ENCODE measurements around the gene MZF1.
"Not testable (repeated sequence)": the region's sequence is repeated elsewhere in the genome, so short reads cannot be mapped to it uniquely, and the experiment has no call there.

Gene MZF1

DNA sequence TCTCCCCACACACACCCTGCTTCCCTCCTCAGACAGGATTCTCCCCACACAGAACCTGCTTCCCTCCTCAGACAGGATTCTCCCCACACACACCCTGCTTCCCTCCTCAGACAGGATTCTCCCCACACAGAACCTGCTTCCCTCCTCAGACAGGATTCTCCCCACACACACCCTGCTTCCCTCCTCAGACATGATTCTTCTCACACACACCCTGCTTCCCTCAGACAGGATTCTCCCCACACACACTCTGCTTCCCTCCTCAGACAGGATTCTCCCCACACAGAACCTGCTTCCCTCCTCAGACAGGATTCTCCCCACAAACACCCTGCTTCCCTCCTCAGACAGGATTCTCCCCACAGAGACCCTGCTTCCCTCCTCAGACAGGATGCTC is 34.0 kb downstream of the MZF1 start:
- DNase-seq (ENCODE audit: low read depth) = not testable (repeated sequence)

- DNase-seq (ENCODE audit: low read depth) = no peak
These were observed 34.6 kb downstream of the MZF1 start for GRCh38 chr19:58538257-58539168.

DNA sequence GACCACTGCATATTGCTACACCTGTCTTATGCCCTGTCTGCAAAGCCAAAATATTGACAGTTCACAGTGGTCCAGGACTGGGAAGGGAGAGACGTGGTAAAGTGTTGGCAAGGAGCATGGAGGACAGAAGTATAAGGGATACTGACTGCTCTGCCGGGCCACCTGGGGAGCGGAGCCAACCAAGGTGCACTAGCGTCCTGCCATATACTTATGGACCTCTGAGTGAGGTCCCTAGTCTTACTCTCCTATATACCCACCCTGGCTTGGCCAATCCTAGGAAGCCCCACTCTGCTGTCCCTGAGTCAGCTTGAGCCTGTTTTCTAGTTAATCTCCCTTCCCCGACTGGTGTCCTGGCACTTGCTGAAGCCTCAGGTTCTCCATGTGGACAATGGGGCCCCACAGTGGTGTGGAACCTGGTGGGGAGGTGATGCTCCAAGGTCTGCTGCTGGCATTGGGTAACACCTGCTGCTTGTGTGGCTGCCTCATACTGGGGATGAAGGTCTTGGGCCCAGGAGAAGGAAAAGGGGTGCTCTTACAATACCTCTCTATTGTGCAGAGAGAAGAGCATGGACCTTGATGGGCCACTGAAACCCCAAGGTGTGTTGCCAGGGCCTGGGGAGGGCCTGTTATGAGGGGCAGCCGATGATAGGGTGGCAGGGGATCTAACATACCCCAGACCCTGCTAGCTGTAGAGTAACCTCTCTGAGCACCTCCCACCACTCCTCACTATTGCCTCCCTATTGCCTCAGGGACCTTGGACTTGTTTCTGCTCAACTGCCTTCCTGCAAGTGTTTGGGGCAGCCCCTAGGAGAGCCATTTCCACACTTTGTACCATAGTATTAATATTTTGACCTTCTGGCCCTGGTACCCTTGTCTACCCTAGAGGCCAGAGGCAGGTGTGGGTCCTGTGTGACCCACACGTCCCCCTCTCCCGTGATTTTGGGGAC is 36.0 kb downstream of the MZF1 start:
- DNase-seq (ENCODE audit: low read depth) = no peak

GRCh38 chr19:58535857-58536256 is 37.3 kb downstream of the MZF1 start:
- no peak for DNase-seq (ENCODE audit: low read depth)

DNA sequence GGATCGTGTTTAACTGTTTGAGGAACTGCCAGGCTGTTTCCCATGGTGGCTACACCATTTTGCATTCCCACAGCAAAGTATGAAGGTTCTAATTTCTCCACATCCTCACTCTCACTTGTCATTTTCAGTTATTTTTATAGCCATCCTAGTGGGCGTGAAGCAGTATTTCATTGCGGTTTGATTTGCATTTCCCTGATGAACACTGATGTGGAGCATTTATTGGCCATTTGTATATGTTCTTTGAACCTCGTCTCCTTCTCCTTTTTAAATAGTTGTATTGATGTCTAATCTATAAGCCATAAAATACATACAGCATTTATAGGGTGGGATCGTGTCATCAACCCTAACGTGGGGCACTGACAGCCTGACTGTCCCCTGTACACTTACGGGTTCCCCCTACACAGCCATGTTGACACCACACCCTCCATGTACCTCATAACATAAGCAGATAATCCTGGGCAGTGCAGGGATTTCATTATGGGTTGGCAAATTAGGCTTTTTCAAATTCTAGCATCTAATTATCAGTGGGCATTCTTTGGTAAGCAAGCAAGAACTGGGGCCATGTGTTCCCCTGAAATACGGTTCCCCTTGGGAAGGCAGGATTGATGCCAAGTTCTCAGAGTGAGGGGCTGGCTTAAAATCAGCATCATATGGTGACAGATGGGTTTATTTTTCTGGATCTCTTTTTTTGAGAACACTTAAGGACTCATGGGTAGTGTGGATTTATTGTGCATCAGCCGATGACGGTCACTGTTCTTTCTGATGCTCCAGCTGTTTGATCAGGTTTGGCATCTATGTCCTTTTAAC is 41.9 kb downstream of the MZF1 start:
- DNase-seq (ENCODE audit: low read depth) = no peak

DNA sequence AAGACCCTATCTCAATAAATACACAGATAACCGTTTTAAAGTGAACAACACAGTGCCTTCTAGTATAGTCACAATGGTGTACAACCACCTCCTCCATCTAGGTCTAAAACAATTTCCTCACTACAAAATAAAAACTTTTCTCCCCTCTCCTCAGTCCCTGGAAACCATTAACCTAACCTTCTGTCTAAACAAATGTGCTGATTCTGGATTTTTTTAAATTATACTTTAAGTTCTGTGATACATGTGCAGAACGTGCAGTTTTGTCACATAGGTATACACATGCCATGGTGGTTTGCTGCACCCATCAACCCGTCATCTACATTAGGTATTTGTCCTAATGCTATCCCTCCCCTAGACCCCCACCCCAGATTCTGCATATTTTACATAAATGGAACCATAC is 43.7 kb downstream of the MZF1 start:
- DNase-seq (ENCODE audit: low read depth) = no peak

DNA sequence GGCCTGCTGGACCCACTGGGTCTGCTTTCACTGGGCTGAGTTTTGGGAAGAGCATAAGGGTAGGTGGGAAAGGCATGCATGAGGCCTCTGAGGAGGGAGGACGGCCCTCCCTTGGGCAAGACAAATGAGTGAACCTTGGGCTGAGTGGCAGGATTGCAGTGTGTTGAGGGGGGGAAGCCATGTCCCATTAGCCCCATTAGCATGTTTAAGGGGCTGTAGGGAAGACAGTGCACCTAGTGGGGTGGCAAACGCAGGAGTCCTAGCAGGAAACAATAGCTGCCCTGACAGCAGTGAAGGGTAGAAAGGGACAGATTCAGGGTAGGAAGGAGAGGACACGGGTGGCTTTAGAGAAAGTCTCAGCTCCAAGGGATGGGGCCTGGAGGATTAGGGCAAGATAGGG is 50.4 kb downstream of the MZF1 start:
- no peak for DNase-seq (ENCODE audit: low read depth)

- no peak for DNase-seq (ENCODE audit: low read depth)
These were observed 51.5 kb downstream of the MZF1 start for GRCh38 chr19:58521651-58522050.

GRCh38 chr19:58520257-58520599 is 52.9 kb downstream of the MZF1 start:
- no peak for DNase-seq (ENCODE audit: low read depth)

DNA sequence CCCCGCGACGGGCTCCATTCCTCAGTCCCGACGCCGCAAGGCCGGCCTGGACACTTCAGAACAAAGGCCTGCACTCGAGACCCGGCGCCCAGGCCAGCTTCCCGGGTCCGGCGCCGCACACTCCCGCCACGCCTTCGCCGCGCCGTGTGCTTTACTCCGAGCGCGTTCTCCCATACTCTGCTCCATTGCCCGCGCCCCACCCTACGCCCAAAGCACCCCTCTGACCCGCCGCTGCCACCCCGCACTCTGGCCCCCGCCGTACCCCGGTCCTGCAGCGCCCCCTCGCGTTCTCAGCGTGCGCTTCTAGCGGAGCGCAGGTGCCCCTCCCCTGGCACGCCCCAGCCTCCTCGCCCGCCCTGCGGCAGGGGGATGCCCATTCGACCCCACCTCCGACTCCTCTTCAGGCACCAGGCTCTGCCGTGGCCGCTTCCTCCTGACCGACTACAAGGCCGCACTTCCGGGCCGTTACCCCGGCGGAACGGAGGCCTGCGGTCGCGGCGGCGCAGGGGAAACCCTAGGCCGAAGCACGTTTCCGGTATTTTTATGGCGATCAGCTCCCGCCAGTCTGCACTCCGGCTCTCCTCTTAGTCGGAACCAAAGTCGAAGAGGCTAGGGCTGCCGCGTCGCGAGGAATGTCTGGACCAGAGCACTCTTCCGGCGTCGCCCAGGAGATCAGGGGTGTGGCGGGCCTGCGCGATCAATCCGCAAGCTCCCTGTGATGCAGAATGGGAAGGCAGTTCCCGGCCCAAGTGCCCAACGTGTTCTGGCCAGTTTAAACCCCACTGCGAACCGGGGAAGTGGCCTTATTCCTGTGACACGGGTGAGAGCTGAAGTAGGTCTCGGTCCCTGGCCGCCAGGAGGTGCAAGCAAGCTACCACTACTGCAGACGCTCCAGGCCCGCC is 53.5 kb downstream of the MZF1 start, which contains the start of gene ZBTB45:
TSS of gene ZBTB45 (minus strand) at position 456 of the 902 bp plus-strand sequence. CDS start 2,137 bp downstream, outside the sequence.
- peak; percentile 85 for DNase-seq (ENCODE audit: low read depth)

GRCh38 chr19:58519087-58519354 is 54.1 kb downstream of the MZF1 start:
- peak; percentile 23 for DNase-seq (ENCODE audit: low read depth)

GRCh38 chr19:58518256-58519086 is 54.7 kb downstream of the MZF1 start:
- DNase-seq (ENCODE audit: low read depth) = no peak

- no peak for DNase-seq (ENCODE audit: low read depth)
These were observed 55.9 kb downstream of the MZF1 start for GRCh38 chr19:58516964-58517833.

DNA sequence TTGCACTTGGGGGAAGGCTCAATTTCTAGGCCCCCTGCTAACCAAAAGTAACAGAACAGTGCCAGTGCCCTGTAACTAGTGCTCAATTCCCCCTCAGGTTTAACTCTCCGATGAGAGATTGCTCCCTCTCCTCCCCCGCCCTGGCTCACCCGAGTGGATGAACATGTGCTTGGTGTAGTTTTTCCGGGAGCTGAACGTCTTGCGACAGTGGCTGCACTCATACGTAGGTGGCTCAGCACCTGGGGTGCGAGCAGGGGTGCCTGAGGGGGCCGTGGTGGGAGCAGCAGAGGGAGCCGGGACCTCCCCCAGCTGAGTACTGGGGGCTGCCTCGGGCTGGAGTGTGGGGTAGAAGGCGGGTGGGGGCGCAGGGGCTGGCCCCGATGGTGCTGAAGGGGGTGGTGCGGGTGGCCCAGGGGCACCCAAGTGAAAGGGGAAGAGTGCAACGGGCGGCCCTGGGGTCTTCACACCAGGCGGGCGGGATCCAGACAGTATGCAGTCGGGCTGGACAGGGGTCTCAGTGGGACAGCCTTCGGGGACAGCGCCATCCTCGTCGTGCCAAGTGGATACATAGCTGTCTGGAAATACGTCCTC is 56.8 kb downstream of the MZF1 start:
- DNase-seq (ENCODE audit: low read depth) = no peak

DNA sequence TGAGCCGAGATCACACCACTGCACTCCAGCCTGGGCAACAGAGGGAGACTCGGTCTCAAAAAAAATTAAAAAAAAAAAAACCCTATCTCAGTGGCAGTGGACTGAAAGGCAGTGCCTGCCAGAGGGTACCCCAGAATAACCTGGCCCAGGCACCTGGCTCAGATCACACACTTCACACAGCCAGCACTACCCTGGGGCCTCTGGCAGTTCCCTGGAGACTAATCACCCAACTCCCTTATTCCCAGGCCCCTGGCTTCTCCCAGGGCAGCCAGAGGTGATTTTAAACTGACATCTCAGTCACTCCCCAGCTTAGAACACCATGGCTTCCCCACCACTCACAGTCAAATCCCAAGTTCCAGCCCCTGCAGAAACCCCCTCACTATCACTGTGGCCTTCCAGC is 57.9 kb downstream of the MZF1 start:
- no peak for DNase-seq (ENCODE audit: low read depth)

DNA sequence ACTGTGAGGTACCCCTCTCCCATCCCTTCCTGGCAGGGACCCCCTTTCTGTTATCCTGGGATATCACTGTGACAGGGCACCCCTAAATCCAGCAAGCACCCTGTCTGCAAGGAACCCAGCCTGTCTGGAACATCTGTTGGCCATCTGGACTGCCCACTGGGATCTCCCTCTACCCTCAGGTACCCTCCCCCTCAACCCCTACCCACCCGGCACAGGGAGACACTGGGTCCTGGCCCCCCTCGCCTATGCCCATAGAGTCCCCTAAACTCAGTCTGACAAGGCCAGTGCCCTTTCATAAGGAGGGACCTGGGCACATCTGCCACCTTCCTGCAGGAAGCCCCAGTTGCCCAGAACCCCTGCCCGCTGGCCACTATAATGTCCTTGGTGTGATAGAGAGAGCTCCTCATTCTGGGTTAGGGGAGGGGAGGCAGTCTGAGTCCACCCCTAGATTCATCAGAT is 58.5 kb downstream of the MZF1 start:
- DNase-seq (ENCODE audit: low read depth) = no peak

- peak; percentile 93 for DNase-seq (ENCODE audit: low read depth)
These were observed 59.2 kb downstream of the MZF1 start for GRCh38 chr19:58513694-58514563.

- no peak for DNase-seq (ENCODE audit: low read depth)
These were observed 59.9 kb downstream of the MZF1 start for GRCh38 chr19:58513213-58513693.

Data from stimulated activated CD8-positive, alpha-beta memory T cell treated with anti-CD3 and anti-CD28 coated beads, Interleukin-4, amount 100 ng/mL, for 24 hours (primary cell).